CD4-positive, alpha-beta T cell treated with Interleukin-17A for 1 hour (primary cell): Measurements from ENCODE around the gene CFP.
"Not testable (repeated sequence)": the region's sequence is repeated elsewhere in the genome, so short reads cannot be mapped to it uniquely, and the experiment has no call there.

ENCODE experiments used
- DNase-seq: peaks from one replicate; pipeline ENCODE4 v3.0.0-alpha.2; 2020

CFP gene

DNA sequence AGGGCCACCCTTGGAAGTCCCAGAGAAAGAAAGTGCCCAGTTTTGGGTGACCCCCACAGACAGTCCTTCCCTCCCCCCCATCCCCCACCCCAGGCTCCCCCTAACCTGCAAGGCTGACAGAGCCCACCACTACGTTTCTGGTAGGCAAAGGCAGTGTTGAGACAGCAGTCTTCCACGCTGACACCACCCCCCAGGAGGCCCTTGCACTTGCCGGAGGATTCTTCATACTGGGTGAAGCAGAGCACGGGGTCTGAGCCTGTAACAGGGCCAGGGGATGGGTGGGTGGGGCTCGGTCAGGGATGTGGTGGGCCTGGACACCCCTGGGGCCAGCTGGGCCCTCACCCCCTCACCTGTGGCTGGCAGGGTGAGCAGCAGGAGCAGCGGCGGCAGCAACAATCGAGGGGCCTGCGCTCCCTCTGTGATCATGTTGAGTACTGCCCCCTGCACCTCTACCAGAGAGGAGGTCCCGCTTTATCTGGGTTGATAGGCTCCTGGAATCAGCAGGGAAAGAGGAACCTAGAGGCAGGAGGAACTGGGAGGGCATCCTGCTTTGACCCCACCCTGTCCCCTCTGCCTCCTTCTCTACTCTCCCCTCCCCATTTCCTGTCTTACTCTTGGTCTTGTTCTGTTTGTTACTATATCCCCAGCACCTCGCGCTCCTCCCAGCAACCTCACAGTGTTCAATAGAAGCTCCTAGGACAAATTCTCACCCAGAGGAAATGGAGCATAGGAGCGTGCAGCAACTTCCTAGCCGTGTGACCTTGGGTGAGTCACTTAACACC lies at the start of gene CFP:
Gene CFP (minus strand): TSS at position 512 of the 782 bp plus-strand sequence. CDS start 86 bp downstream, at position 426.
- DNase-seq, result no peak

DNA sequence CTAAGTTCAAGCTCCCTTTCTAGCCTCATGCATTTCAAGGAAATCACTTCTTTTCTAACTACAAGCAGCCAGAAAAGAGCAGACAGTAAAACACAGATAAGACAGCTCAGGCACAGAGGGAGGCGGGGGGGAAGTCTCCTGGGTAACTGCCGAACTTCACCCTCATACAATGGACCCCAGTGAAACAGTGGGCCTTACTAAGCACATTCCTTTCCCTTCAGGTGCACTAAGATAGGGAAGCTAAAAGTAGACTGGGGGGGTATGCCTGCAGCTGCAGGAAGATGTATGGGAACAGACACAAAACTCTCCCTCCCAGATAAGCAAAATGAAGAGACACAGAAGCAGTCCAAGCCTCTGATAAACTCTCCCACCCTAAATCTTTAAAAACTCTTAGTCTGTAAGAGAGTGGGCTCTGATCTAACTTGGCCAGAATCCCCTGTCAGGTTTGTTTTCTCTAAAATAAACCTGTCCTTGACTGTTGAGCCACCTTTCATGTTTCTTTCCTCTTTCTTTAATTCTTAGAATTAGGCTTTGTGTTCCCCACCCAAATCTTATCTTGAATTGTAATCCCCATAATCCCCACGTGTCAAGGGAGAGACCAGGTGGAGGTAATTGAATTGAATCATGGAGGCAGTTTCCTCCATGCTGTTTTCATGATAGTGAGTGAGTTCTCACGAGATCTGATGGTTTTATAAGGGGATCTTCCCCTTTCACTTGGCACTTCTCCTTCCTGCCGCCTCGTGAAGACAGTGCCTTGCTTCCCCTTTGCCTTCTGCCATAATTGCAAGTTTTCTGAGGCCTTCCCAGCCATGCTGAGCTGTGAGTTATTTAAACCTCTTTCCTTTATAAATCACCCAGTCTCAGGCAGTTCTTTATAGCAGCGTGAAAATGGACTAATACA lies 46.5 kb upstream of the CFP start:
- DNase-seq, result not testable (repeated sequence)

DNA sequence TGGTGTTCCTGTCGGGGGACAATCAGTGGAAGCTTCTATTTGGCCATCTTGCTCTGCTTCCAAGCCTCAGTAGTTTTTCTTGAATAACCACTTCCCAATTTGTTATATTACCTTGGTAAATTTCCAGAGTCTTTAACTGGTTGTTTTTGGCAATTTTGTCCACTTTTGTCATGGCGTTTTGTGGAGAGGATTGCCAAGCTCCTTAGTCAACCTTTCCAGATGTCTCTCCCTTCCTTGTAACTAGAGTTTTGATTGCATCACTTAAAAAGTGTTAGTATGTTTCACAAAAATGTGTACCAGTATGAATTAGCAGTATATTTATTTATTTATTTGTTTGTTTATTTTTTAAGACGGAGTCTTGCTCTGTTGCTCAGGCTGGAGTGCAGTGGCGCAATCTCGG lies 45.0 kb upstream of the CFP start:
- no peak for DNase-seq

DNA sequence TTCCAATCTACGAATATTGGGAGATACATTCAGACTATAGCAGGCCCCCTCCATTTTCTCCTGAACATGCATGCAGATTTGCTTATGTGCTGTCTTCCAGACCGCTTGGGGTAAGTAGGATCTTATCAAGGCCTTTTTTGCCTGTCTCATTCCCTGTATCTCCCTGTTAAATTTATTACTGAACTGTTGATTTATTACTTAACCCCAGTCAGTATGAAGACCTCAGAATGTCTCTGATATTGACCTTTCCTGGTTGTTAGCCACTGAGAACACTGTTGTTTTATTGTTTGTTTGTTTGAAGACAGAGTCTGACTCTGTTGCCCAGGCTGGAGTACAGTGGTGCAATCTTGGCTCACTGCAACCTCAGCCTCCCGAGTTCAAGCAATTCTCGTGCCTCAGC lies 36.1 kb upstream of the CFP start:
- DNase-seq, result not testable (repeated sequence)

- DNase-seq, result no peak
Observed at GRCh38 chrX:47664737-47665136, 35.0 kb upstream of the CFP start.

DNA sequence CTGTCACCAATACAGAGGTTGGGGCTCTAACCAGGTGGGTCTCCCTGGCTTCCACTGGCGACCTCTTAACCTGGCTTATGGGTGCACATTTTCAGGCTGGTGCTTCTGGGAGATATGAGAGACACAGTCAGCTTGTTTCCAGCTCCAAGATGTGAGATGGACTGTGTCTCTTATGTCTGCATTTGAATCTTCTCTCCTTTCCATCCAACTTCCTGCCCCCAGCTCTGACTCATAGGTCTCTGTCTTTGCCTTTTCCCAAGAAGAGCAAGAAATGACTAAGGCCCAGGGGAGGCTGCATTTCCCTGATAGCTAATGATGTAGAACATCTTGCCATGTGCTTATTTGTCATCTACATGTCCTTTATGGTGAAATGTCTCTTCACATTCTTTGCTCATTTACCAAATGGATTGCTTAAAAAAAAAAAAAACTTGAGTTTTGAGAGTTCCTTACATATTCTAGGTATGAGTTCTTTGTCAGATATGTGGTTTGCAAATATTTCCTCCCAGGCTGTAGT lies 32.5 kb upstream of the CFP start:
- DNase-seq, result no peak

DNA sequence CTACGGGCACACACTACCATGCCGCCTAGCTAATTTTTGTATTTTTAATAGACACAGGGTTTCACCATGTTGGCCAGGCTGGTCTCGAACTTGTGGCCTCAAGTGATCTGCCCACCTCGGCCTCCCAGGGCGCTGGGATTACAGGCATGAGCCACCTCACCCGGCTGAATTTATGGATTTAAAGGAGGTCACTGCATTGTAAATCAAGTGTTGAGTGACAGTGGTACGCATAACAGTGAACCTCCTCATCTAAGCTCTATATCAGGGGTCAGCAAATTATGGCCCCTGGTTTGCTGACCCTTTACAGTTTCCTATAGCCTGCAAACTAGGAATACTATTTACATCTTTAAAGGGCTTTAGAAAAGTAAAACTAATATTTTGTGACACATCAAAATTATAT lies 31.8 kb upstream of the CFP start:
- no peak for DNase-seq

DNA sequence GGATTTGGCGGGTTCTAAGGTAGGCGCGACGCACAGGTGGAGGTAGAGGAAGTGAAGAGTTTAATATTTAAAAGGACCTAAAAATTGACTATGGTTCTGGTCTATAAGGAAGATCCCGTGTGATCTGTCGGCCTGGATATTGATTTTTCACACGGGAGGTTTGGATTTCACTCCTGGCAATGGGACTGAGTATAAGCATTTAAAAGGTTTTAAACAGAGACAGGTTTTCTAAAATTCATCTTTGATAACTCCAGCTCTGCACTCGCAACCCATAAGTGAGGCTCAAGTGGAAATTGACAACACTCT lies 29.6 kb upstream of the CFP start:
- DNase-seq, result no peak

- DNase-seq, result peak; percentile 95
Observed at GRCh38 chrX:47658684-47659420, 29.1 kb upstream of the CFP start, which contains the start of gene UXT. TSS of gene UXT (minus strand) at chrX:47659180. CDS start at chrX:47658927, 253 bp downstream.

- DNase-seq, result no peak
Observed at GRCh38 chrX:47658301-47658683, 28.6 kb upstream of the CFP start.

DNA sequence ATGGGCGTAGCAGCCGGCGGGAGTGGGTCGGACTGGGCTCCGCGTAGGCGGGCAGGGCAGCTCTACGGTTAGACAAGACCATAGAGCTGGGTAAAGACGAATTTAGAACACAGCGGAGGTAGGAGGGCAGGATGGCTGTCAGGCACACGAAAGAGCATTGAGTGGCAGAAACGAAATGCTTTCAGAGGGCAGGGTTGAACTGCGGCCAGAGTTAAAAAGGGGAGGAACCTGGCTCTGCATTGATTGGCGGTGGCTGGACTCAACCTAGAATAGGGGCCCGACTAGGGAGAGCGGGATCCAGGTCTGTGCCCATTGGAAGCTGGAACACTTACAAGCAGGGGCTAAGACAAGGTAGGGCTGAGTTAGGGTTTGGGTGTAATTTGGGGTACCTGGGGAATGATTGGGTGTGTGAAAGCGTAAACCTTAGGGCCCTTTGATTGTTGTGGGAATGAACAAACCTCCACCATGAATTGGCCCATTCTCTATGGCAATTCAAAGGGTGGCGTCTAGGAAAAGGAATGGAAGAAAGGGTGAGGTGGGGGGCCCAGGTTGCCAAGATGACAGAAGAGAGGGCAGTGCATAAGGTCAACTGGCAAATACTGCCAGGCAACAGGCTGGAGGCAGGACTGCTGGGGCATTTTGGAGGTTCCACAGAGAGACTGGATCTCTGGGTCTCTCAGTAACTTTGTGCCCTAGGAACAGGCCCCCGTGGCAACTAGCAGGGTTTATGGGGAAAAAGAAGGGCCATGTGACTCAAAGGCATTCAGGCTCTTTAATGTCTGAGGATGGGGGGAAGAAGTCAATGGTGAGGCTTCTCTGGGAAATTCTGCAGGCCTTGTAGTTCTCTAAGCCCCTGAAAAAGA lies 21.5 kb upstream of the CFP start:
- no peak for DNase-seq

DNA sequence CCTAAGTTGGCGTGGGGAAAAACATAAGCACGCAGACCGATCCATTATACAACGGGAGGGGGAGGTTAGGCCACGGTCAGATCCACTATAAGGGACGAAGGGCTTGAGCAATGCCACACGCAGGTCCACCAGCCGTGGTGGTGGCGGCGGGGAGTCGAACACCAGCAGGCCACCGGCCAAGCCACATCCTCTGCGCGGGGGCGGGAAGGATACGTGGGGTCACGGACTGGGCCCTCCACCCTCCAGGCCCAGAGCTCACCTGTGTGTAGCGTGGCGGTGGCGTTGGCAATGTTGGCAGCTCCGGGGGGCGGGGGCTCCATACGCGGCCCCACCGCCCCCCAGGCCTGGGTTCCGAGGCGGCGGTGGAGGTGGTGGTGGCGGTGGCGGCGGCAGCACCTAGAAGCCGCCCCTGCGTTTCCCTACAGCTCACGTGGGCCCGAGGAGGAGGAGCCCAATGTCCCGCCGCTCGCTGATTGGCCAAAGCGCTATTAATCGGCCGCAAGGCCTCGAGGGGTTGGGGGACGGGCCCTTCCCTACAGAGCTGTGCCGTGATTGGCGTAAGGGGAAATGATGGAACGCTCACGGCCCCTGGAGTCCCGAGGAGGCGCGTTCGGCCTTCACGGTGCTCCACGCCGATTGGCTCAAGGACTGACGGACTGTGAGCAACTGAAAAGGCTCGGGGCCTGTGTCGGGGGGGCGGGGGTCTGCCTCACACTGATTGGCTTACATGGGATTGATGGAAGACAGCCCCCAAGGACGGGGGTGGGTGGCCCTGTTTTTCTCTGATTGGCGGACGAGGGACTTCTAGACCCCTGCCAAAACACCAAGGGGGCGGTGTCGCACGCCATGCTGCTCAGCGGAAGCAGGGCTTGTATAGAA lies 20.7 kb upstream of the CFP start, which contains the start of gene ELK1:
Gene ELK1 (minus strand): TSS at position 400 of the 879 bp plus-strand sequence. CDS start 9,122 bp downstream, outside the sequence.
- peak; percentile 95 for DNase-seq

- no peak for DNase-seq
Observed at GRCh38 chrX:47649781-47650163, 20.0 kb upstream of the CFP start.

DNA sequence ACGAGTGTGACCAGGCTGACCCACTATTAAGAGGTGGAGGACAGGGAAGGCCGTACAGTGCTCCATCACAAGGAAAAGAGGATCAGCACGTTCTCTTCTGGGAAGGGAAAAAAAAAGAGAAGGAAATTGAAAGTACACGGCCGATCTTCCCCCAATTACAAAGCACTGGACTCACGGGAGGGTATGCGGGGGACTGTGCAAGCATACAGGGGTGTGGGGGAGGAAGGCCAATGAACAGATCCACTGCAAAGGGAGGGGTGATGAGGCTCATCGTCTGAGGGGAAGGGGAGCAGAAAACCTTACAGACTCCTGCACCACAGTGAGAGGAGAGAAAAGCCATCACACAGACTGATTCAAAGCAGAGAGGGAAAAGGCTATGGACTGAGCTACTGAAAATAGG lies 19.5 kb upstream of the CFP start:
- no peak for DNase-seq

DNA sequence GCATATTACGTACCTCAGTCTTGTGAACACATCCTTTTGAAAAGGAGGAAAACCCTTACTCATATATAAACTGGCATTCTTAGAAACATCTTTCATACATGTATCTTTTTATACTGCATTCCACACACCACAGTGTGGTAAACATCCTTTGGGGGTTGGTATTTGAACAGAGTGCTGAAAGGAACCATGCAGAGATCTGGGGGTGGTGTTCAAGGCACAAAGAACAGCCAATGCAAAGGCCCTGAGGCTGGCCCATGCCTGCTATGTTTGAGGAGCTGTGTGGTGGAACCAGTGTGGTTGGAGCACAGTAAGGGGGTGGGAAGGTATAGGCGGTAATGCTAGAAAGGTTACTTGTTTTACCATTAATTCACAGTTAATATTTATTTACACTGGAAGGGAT lies 18.6 kb upstream of the CFP start:
- no peak for DNase-seq

- DNase-seq, result no peak
Observed at GRCh38 chrX:47646636-47647035, 16.9 kb upstream of the CFP start.

GRCh38 chrX:47645530-47645929 lies 15.8 kb upstream of the CFP start:
- no peak for DNase-seq

DNA sequence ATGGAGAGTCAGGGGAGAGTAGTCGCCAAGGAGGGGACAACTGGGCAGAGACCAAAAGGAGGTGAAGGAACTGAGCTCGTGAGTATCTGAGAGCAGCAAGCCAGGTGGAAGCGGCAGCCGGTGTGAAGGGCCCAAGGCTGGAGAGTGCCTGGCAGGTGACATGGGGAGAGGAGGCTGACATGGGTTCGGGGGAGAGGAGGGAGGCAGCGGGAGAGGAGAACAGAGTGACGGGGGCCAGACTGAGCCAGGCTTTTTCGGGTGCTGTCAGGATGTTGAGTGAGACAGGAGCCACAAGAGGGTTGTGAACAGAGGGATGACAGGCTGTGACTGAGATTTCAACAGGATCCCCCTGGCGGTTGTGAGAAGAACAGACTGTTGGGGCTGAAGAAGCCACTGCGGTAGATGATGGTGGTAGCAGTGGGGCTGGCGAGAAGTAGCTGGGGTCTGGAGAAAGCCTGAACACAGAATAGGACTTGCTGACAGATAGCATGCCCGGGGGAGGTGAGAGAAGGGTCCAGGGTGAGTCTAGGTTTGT lies 14.9 kb upstream of the CFP start:
- peak; percentile 25 for DNase-seq

- peak; percentile 26 for DNase-seq
Observed at GRCh38 chrX:47643926-47644325, 14.2 kb upstream of the CFP start.

GRCh38 chrX:47638816-47639215 lies 9.1 kb upstream of the CFP start:
- DNase-seq, result no peak
